Activated CD4-positive, alpha-beta T cell treated with anti-CD3 and anti-CD28 coated beads, Interleukin-2, amount 50 U/mL, for 4 hours (primary cell): ENCODE data around the gene NADK2.
"Not testable (repeated sequence)": the region's sequence is repeated elsewhere in the genome, so short reads cannot be mapped to it uniquely, and the experiment has no call there.

ENCODE experiments used
- DNase-seq, 2 experiments: peaks; one replicate each; pipeline ENCODE4 v3.0.0-alpha.2; 2020

The NADK2 gene

GRCh38 chr5:36205329-36205728, 36.4 kb downstream of the NADK2 start:
- no peak for DNase-seq

GRCh38 chr5:36202521-36202961, 39.2 kb downstream of the NADK2 start:
- no peak for DNase-seq

- no peak for DNase-seq
Observed at GRCh38 chr5:36200513-36200912, 41.2 kb downstream of the NADK2 start.

DNA sequence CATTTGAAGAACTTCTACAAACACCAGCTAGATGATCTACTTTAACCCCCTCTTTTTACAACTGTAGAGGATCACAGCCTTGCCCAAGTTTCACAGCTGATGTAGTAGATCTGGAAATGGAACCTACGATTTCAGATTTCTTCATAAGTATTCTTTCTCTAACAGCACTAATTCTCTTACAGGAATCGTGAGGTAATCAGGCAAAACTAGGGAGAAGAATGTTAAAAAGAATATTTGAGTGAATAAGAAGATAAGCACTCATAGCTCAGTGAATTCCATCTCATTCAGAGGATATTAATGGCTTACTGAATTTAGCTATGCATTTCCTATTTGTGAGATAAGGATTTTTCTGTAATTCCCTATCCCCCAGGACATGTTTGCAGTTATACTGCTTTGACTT, 42.1 kb downstream of the NADK2 start:
- no peak for DNase-seq

DNA sequence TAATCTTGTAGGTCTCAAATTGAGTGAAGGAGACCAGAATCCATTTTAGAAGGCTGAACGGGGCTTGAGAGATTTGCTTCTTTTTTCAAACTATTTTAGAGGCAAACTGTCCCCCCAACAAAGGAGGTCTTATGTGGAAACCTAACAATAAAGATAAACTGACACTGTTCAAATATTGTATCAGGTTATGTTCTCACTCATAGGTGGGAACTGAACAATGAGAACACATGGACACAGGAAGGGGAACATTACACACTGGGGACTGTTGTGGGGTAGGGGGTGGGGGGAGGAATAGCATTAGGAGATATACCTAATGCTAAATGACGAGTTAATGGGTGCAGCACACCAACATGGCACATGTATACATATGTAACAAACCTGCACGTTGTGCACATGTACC, 42.9 kb downstream of the NADK2 start:
- DNase-seq, result not testable (repeated sequence)

GRCh38 chr5:36198281-36198680, 43.4 kb downstream of the NADK2 start:
- no peak for DNase-seq

- no peak for DNase-seq
Observed at GRCh38 chr5:36193746-36194145, 48.0 kb downstream of the NADK2 start.

GRCh38 chr5:36184408-36184807, 57.3 kb downstream of the NADK2 start:
- DNase-seq, result not testable (repeated sequence)

GRCh38 chr5:36181774-36182173, 60.0 kb downstream of the NADK2 start:
- DNase-seq, result no peak

DNA sequence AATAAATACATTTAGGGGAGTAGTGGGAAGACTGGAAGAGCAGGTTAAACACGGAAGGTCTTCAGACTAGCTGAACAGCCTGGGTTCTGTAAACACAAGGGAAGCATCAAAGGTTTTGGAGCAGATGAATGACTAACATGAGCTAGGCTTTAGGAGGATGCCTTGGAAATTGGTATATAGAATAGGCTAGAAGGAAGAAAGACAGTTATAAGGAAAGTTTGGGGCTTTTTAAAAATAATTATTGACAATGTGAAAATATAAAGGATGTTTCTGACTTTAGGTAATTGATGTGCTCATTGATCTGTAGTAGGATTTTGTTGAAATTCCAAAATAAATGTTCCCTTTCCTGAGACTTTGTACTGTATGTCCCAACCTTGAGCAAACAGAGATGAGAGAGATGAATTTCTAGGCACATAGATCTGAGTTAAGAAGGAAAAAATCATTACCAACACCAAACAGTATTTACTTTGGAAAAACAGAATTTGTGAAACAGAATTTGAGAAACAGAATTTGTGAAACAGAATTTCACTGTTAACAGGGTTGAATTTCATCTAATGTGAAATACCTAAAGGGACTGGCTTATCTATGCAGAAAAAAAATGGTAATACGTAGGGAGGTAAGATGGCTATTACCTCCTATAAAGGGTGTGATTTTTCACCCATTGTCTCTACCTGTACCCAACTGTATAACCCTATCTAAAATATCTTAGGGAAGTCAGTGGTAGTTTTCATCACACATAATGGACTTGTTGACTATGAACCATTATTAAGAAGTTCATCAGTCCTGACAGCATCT, 61.0 kb downstream of the NADK2 start:
- no peak for DNase-seq

DNA sequence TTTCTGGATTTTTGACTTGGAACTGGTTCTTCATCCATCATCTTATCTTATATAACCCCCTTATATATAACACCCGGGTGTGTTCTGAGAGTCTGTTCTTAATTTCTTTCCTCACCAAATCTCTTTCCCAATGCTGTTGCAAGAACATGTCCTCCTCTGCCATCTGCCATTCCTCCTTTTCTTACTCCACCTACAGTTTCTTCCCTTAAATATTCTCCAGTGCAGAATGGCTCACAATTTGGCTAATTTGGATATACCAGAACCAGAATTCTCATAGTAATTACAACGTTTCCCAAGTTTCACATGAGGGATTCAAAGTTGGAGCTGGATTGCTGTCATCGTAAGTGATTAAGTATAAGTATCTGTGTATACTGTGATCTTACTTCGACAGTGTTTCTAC, 61.8 kb downstream of the NADK2 start:
- no peak for DNase-seq

DNA sequence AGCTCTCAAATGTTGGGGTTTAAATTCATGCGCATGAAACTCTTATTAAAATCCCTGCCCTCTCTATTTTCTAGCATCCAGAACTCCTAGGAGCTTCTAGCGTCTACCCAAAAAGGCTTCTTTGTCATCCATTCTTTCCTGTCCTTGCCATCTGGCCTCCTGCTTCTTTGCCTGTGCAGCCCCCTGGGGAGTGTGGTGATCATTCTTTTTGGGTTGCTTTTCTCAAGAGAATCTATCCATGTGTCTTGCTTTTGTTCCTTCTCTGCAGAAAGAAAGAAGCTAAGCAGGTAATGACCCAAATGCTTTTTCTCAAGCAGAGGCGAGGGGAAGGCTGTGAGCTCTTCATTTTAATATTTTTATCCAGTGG, 63.2 kb downstream of the NADK2 start:
- no peak for DNase-seq

DNA sequence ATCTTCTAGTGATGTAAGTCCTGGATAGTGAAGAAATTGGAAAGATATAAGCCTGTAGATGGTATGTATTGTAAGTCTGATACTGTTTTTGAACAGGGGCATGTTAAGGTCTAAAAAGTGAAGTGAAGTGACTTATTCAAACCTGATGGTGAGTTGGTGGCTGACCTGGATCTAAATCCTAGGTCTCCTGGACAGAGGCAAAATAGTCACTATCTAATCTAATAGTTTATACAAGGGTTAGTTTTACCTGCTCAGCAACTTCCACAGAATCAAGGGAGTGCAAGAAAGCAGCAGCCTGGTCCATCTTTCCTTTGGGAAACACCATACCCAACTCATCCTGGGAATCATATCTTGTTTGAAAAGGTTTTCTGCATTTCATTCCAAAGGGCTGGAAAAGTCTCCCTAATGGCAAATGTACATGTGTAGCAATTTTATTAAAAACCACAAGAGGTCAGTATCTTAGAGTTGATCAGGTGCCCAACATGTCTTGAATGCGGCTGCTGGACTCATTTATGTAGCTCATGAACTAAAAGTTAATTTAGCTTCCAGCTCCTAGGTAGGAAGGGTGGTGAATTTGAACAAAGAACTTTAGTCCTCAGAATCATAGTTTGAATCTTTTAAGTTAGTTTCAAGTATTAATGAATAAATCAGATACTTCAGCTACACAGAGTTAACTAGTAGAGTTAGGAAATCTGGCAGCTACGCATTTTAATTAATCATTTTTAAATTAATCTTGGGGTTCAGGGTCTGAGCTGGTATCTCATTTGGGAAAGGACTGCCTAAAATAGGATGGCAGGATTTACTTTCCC, 63.8 kb downstream of the NADK2 start:
- no peak for DNase-seq

DNA sequence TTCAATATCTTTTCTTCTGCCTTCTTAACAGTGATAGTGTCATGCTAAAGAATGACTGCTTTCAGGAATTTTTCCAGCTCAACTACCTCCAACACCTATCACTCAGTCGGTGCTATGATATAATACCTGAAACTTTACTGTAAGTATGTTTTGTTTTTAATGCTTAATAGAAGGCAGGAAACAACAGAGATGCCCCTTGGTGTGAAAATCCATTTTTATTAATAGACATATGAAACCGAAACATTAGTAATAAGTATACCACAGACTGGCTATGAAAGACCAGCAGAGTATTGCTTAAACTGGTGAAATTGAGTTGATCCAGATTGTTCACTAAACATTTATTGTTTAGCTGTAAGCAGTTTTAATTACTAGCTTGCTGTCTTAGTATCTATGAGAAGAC, 64.6 kb downstream of the NADK2 start:
- DNase-seq, result no peak

- no peak for DNase-seq
Observed at GRCh38 chr5:36175043-36175442, 66.7 kb downstream of the NADK2 start.

DNA sequence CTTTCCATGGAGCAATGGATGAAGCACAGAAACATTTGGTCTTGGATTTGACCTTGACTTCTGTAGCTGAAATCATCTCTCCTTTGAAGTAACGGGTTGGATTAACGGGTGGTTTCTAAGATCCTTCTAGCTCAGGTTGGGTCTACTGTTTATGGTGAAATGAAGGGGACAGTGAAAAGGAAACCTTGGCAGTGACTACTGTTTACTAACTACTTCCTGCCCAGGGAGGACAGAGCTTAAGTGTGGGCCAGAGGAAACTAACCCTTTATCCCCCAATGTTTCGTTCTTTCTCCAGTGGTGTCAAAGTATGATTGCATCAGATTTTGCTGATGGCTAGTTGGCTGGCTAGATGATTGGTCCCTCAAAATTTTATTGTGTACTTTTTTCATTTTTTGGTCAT, 67.6 kb downstream of the NADK2 start:
- no peak for DNase-seq

GRCh38 chr5:36173426-36173825, 68.3 kb downstream of the NADK2 start:
- DNase-seq, result no peak

GRCh38 chr5:36172599-36172998, 69.1 kb downstream of the NADK2 start:
- no peak for DNase-seq

DNA sequence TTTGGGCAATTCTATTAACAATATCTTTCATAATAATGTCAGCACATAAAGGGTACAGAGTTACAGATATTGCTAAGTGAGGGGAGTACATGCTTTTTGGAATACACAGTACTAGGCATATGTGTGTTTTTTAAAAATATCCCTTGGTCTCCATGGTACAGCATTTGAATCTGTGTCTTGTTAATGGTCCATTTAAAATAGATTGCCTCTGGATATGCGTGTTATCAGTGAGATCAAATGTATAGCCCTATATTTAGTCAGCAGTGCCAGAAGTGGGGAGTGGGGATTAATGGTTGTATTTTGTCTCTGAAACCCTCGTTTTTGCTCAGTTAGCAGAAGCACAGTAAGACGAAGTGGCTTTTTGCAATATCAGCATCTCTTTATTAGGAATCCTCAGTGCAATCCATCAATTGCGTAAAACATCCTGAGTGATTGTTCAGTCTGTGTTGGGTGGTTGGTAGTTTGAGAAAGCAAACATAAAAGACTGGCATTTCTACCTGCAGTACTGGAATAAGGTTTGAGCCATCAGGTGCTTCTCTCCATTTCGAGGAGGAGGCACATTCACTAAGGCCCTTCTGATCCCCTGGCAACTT, 70.8 kb downstream of the NADK2 start:
- no peak for DNase-seq

- no peak for DNase-seq
Observed at GRCh38 chr5:36168737-36169136, 73.0 kb downstream of the NADK2 start.

DNA sequence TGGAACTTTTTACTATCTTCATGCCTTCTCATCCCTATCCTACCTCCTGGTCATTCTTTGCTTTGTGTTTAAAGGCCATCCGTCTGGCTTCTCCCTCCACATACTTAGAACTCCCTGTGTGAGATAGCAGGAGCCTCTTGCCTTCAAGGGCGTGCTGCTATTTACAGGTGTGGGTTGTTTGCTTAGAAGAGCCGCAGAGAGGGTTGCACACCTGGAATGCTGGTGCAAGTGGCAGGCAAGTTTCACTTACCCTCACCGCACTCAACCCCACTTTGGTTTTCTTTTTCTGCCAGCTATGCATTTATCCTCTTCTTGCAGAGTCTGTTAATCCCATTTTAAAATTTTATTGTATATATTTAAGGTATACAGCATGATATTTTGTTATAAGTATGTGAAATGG, 77.3 kb downstream of the NADK2 start:
- no peak for DNase-seq

- DNase-seq, result no peak
Observed at GRCh38 chr5:36162810-36163486, 78.8 kb downstream of the NADK2 start.

GRCh38 chr5:36161361-36161760, 80.4 kb downstream of the NADK2 start:
- DNase-seq, result no peak
